ENCODE results near the gene PRG2. TPM values are rescaled to one million over a fixed set of nuclear protein-coding genes. Genes with fewer than 3 reads are reported as not detected.

Gene PRG2
- total RNA-seq, 2 experiments from 2014 or later = 1.1 TPM; not detected in 1

- Histone ChIP-seq H3K4me2 (ENCODE audit: low read length) (no peak overlapping the region), H3K4me3 (ENCODE audit: low read depth, low read length, poor library complexity, severe bottlenecking) (no peak overlapping the region), H4K20me1 (ENCODE audit: insufficient read depth, low read length) (no peaks in the 10 kb centered on the region), H3K36me3 (ENCODE audit: insufficient read depth, low read length) (no peaks in the 10 kb centered on the region), H3K27ac (ENCODE audit: low read depth, low read length, poor library complexity, severe bottlenecking) (no peak overlapping the region), H3K4me1 (ENCODE audit: insufficient read depth, low read length, poor library complexity, severe bottlenecking) (no peaks in the 10 kb centered on the region), H3K79me2 (ENCODE audit: insufficient read depth, low read depth, low read length) (no peaks in the 10 kb centered on the region), H2AFZ (ENCODE audit: low read length) (no peak overlapping the region), H3K9me2 (ENCODE audit: insufficient read depth, low read length) (no peaks in the 10 kb centered on the region), H3K9me3 (ENCODE audit: low read length) (no peaks in the 10 kb centered on the region)
- ChIA-PET POLR2A (no interaction called here), CTCF (ENCODE audit: unreplicated experiment) (no interaction called here)
- BruUV-seq (replicated peaks) = no TSS peak
- intact Hi-C loops (cut with micrococcal nuclease; ENCODE audit: unreplicated experiment) = no loop called here
- no peak for TF ChIP-seq CTCF (conservative IDR thresholded peaks at IDR 0.05; ENCODE audit: low read length)
- TF ChIP-seq EZH2phosphoT487 (IDR thresholded peaks at IDR 0.05; ENCODE audit: borderline replicate concordance, low read depth, low read length) = no peak
- no peak for DNase-seq (ENCODE audit: low spot score)
Measured at GRCh38 chr11:57375490-57375889, 15.0 kb downstream of the PRG2 start.

GRCh38 chr11:57374966-57375365, 15.5 kb downstream of the PRG2 start:
- POLR2A ChIA-PET = no interaction called here
- Histone ChIP-seq H3K27ac (ENCODE audit: low read depth, low read length, poor library complexity, severe bottlenecking) (no peak overlapping the region), H3K4me3 (ENCODE audit: low read depth, low read length, poor library complexity, severe bottlenecking) (no peak overlapping the region), H4K20me1 (ENCODE audit: insufficient read depth, low read length) (no peaks in the 10 kb centered on the region), H2AFZ (ENCODE audit: low read length) (no peak overlapping the region), H3K4me1 (ENCODE audit: insufficient read depth, low read length, poor library complexity, severe bottlenecking) (no peaks in the 10 kb centered on the region), H3K36me3 (ENCODE audit: insufficient read depth, low read length) (no peaks in the 10 kb centered on the region), H3K9me2 (ENCODE audit: insufficient read depth, low read length) (no peaks in the 10 kb centered on the region), H3K79me2 (ENCODE audit: insufficient read depth, low read depth, low read length) (no peaks in the 10 kb centered on the region), H3K4me2 (ENCODE audit: low read length) (no peak overlapping the region), H3K9me3 (ENCODE audit: low read length) (no peaks in the 10 kb centered on the region)
- intact Hi-C loops (cut with micrococcal nuclease; ENCODE audit: unreplicated experiment) = no loop called here
- TF ChIP-seq EZH2phosphoT487 (IDR thresholded peaks at IDR 0.05; ENCODE audit: borderline replicate concordance, low read depth, low read length) = no peak
- no peak for TF ChIP-seq CTCF (conservative IDR thresholded peaks at IDR 0.05; ENCODE audit: low read length)
- no peak for DNase-seq (ENCODE audit: low spot score)
- CTCF ChIA-PET (ENCODE audit: unreplicated experiment) = no interaction called here
- no TSS peak for BruUV-seq (replicated peaks)

GRCh38 chr11:57373146-57373545, 17.3 kb downstream of the PRG2 start:
- intact Hi-C loops (cut with micrococcal nuclease; ENCODE audit: unreplicated experiment) = no loop called here
- no peaks in the 10 kb centered on the region for H3K79me2 ChIP-seq (ENCODE audit: insufficient read depth, low read depth, low read length)
- H3K9me3 ChIP-seq (ENCODE audit: low read length) = no peaks in the 10 kb centered on the region
- H3K36me3 ChIP-seq (ENCODE audit: insufficient read depth, low read length) = no peaks in the 10 kb centered on the region
- ChIA-PET CTCF (ENCODE audit: unreplicated experiment) (no interaction called here), POLR2A (interaction anchor here (0.7 to 0.8 kb wide), 2 partner anchors 13 to 53 kb away, joined by 3 to 4 read pairs; no protein-coding TSS in a partner anchor)
- no peak overlapping the region for H3K4me3 ChIP-seq (ENCODE audit: low read depth, low read length, poor library complexity, severe bottlenecking)
- H2AFZ ChIP-seq (ENCODE audit: low read length) = no peak overlapping the region
- no peak overlapping the region for H3K4me2 ChIP-seq (ENCODE audit: low read length)
- no peaks in the 10 kb centered on the region for H3K4me1 ChIP-seq (ENCODE audit: insufficient read depth, low read length, poor library complexity, severe bottlenecking)
- TF ChIP-seq EZH2phosphoT487 (IDR thresholded peaks at IDR 0.05; ENCODE audit: borderline replicate concordance, low read depth, low read length) (no peak), CTCF (conservative IDR thresholded peaks at IDR 0.05; ENCODE audit: low read length) (no peak)
- no peak for DNase-seq (ENCODE audit: low spot score)
- no peaks in the 10 kb centered on the region for H3K9me2 ChIP-seq (ENCODE audit: insufficient read depth, low read length)
- no peak overlapping the region for H3K27ac ChIP-seq (ENCODE audit: low read depth, low read length, poor library complexity, severe bottlenecking)
- no peaks in the 10 kb centered on the region for H4K20me1 ChIP-seq (ENCODE audit: insufficient read depth, low read length)
- no TSS peak for BruUV-seq (replicated peaks)
